Osteocyte (in vitro differentiated cells): ENCODE data around the gene SGMS1. TPM values are rescaled to one million over a fixed set of nuclear protein-coding genes. Genes with fewer than 3 reads are reported as not detected.

Experiments used
- DNase-seq: peaks from one replicate; pipeline ENCODE4 v3.0.0; 2021; ENCODE audit warnings: mixed read lengths; ENCODE audit not compliant: unreplicated experiment; ENCODE audit errors: extremely low spot score
- H3K27ac Mint-ChIP-seq: one replicate; pipeline ENCODE4 v1.8.0; 2021; ENCODE audit warnings: mild to moderate bottlenecking, mixed read lengths; ENCODE audit not compliant: unreplicated experiment
- H3K27me3 Mint-ChIP-seq: one replicate; pipeline ENCODE4 v1.8.0; 2021; ENCODE audit warnings: mixed read lengths; ENCODE audit not compliant: unreplicated experiment
- H3K36me3 Mint-ChIP-seq: one replicate; pipeline ENCODE4 v1.8.0; 2021; ENCODE audit warnings: mixed read lengths; ENCODE audit not compliant: unreplicated experiment
- H3K4me1 Mint-ChIP-seq: one replicate; pipeline ENCODE4 v1.8.0; 2021; ENCODE audit warnings: mixed read lengths; ENCODE audit not compliant: unreplicated experiment
- H3K4me3 Mint-ChIP-seq: one replicate; pipeline ENCODE4 v1.8.0; 2021; ENCODE audit warnings: mild to moderate bottlenecking, moderate library complexity, mixed read lengths; ENCODE audit not compliant: unreplicated experiment
- H3K9me3 Mint-ChIP-seq: one replicate; pipeline ENCODE4 v1.8.0; 2021; ENCODE audit warnings: mixed read lengths; ENCODE audit not compliant: unreplicated experiment
- CTCF ChIP-seq: fragments of 200-600 bp; sonication (generic); IDR thresholded peaks from 2 replicates; pipeline ENCODE4 v1.5.0; 2021; ENCODE audit warnings: antibody characterized with exemption, mild to moderate bottlenecking, moderate library complexity
- total RNA-seq: library from RNA; stranded (reverse); gene quantifications from 2 replicates; pipeline ENCODE4 v1.2.1, GENCODE V29; 2021

SGMS1 gene
- total RNA-seq, 1 donor from 2014 or later = 21.0 TPM

- no peak for DNase-seq
- Mint-ChIP-seq H3K27ac (no peak overlapping the region), H3K4me3 (no peak overlapping the region), H3K9me3 (peaks cover 18% of the 10 kb centered on the region), H3K36me3 (peaks cover 21% of the 10 kb centered on the region), H3K4me1 (peaks cover 16% of the 10 kb centered on the region), H3K27me3 (no peaks in the 10 kb centered on the region)
- no peak for TF ChIP-seq CTCF
These were observed 309.3 kb downstream of the SGMS1 start for GRCh38 chr10:50314169-50315071.

- no peak overlapping the region for H3K4me3 Mint-ChIP-seq
- DNase-seq = no peak
- H3K4me1 Mint-ChIP-seq = peaks cover 16% of the 10 kb centered on the region
- no peaks in the 10 kb centered on the region for H3K27me3 Mint-ChIP-seq
- TF ChIP-seq CTCF = no peak
- H3K9me3 Mint-ChIP-seq = peaks cover 18% of the 10 kb centered on the region
- no peak overlapping the region for H3K27ac Mint-ChIP-seq
- H3K36me3 Mint-ChIP-seq = peaks cover 28% of the 10 kb centered on the region
These were observed 311.0 kb downstream of the SGMS1 start for GRCh38 chr10:50312464-50313437.

GRCh38 chr10:50310560-50311174 is 313.1 kb downstream of the SGMS1 start:
- TF ChIP-seq CTCF = peak; percentile 23
- Mint-ChIP-seq H3K4me3 (no peak overlapping the region), H3K27ac (no peak overlapping the region), H3K27me3 (no peaks in the 10 kb centered on the region), H3K4me1 (peaks cover 16% of the 10 kb centered on the region), H3K36me3 (peaks cover 36% of the 10 kb centered on the region), H3K9me3 (peaks cover 18% of the 10 kb centered on the region)
- DNase-seq = no peak

- Mint-ChIP-seq H3K27ac (no peak overlapping the region), H3K4me1 (peaks cover 11% of the 10 kb centered on the region), H3K36me3 (peaks cover 36% of the 10 kb centered on the region), H3K9me3 (peaks cover 18% of the 10 kb centered on the region), H3K4me3 (no peak overlapping the region), H3K27me3 (no peaks in the 10 kb centered on the region)
- no peak for TF ChIP-seq CTCF
- DNase-seq = no peak
These were observed 314.4 kb downstream of the SGMS1 start for GRCh38 chr10:50309342-50309741.
